ENCODE results near the gene SPATS2L.

Gene SPATS2L

GRCh38 chr2:200345975-200346374, 39.5 kb downstream of the SPATS2L start:
- Histone ChIP-seq H3K4me2 (ENCODE audit: low read depth, low read length) (no peak overlapping the region), H3K27me3 (replicated peaks; ENCODE audit: insufficient read depth, low read length) (no peaks in the 10 kb centered on the region), H3K9me2 (replicated peaks; ENCODE audit: insufficient read depth, low read length) (no peaks in the 10 kb centered on the region), H3K9me3 (replicated peaks; ENCODE audit: insufficient read depth, low read length) (no peaks in the 10 kb centered on the region), H3K36me3 (replicated peaks; ENCODE audit: insufficient read depth, low read length) (no peaks in the 10 kb centered on the region), H3K79me2 (ENCODE audit: low read length) (peaks cover 76% of the 10 kb centered on the region), H3K4me3 (ENCODE audit: low read length) (no peak overlapping the region), H2AFZ (ENCODE audit: low read length) (no peak overlapping the region), H3K4me1 (ENCODE audit: low read length) (peaks cover 4% of the 10 kb centered on the region; the same call in 1 of the 2 replicates), H3K27ac (ENCODE audit: low read length) (no peak overlapping the region), H3F3A (ENCODE audit: insufficient read depth, low read length) (no peaks in the 10 kb centered on the region), H3K9ac (ENCODE audit: low read length) (no peak overlapping the region), H4K20me1 (ENCODE audit: insufficient read depth, low read length) (no peaks in the 10 kb centered on the region)
- no peak for DNase-seq
- no peak for TF ChIP-seq CTCF (IDR thresholded peaks at IDR 0.05; ENCODE audit: low read length)
- no peak for TF ChIP-seq EZH2 (optimal IDR thresholded peaks at IDR 0.05; ENCODE audit: low read depth, low read length)

- no peak overlapping the region for H3K4me2 ChIP-seq (ENCODE audit: low read depth, low read length)
- TF ChIP-seq EZH2 (optimal IDR thresholded peaks at IDR 0.05; ENCODE audit: low read depth, low read length) (no peak), EZH2phosphoT487 (IDR thresholded peaks at IDR 0.05; ENCODE audit: low read length) (no peak), CTCF (IDR thresholded peaks at IDR 0.05; ENCODE audit: low read length) (no peak)
- no peak overlapping the region for H3K27ac ChIP-seq (ENCODE audit: low read length)
- no peak overlapping the region for H2AFZ ChIP-seq (ENCODE audit: low read length)
- peaks cover 74% of the 10 kb centered on the region for H3K79me2 ChIP-seq (ENCODE audit: low read length)
- H3K9me2 ChIP-seq (replicated peaks; ENCODE audit: insufficient read depth, low read length) = no peaks in the 10 kb centered on the region
- no peaks in the 10 kb centered on the region for H3K4me1 ChIP-seq (ENCODE audit: low read length)
- no peaks in the 10 kb centered on the region for H4K20me1 ChIP-seq (ENCODE audit: insufficient read depth, low read length)
- no peaks in the 10 kb centered on the region; the same call in 1 of the 2 replicates for H3K36me3 ChIP-seq (replicated peaks; ENCODE audit: insufficient read depth, low read length)
- DNase-seq = no peak
- H3K27me3 ChIP-seq (replicated peaks; ENCODE audit: insufficient read depth, low read length) = no peaks in the 10 kb centered on the region
- no peak overlapping the region for H3K9ac ChIP-seq (ENCODE audit: low read length)
- H3K9me3 ChIP-seq (replicated peaks; ENCODE audit: insufficient read depth, low read length) = no peaks in the 10 kb centered on the region
- H3K4me3 ChIP-seq (ENCODE audit: low read length) = no peak overlapping the region
- no peaks in the 10 kb centered on the region for H3F3A ChIP-seq (ENCODE audit: insufficient read depth, low read length)
These were observed 40.8 kb downstream of the SPATS2L start for GRCh38 chr2:200347301-200347700.

GRCh38 chr2:200348897-200349563, 42.5 kb downstream of the SPATS2L start:
- Histone ChIP-seq H3K36me3 (replicated peaks; ENCODE audit: insufficient read depth, low read length) (no peaks in the 10 kb centered on the region; the same call in 1 of the 2 replicates), H3K9me3 (replicated peaks; ENCODE audit: insufficient read depth, low read length) (no peaks in the 10 kb centered on the region), H3F3A (ENCODE audit: insufficient read depth, low read length) (no peaks in the 10 kb centered on the region), H3K27ac (ENCODE audit: low read length) (no peak overlapping the region), H3K27me3 (replicated peaks; ENCODE audit: insufficient read depth, low read length) (no peaks in the 10 kb centered on the region), H4K20me1 (ENCODE audit: insufficient read depth, low read length) (no peaks in the 10 kb centered on the region), H3K9me2 (replicated peaks; ENCODE audit: insufficient read depth, low read length) (no peaks in the 10 kb centered on the region), H3K79me2 (ENCODE audit: low read length) (peaks cover 79% of the 10 kb centered on the region), H3K4me1 (ENCODE audit: low read length) (0 out of 2 replicates have a peak, but pooled peaks cover 3% of the 10 kb centered on the region), H2AFZ (ENCODE audit: low read length) (no peak overlapping the region), H3K4me2 (ENCODE audit: low read depth, low read length) (no peak overlapping the region), H3K4me3 (ENCODE audit: low read length) (no peak overlapping the region), H3K9ac (ENCODE audit: low read length) (no peak overlapping the region)
- TF ChIP-seq EZH2 (optimal IDR thresholded peaks at IDR 0.05; ENCODE audit: low read depth, low read length) (no peak), CTCF (IDR thresholded peaks at IDR 0.05; ENCODE audit: low read length) (no peak), EZH2phosphoT487 (IDR thresholded peaks at IDR 0.05; ENCODE audit: low read length) (no peak)
- DNase-seq = no peak

All from MM.1S (cell line).